ENCODE data around the gene GLUL.

DNA sequence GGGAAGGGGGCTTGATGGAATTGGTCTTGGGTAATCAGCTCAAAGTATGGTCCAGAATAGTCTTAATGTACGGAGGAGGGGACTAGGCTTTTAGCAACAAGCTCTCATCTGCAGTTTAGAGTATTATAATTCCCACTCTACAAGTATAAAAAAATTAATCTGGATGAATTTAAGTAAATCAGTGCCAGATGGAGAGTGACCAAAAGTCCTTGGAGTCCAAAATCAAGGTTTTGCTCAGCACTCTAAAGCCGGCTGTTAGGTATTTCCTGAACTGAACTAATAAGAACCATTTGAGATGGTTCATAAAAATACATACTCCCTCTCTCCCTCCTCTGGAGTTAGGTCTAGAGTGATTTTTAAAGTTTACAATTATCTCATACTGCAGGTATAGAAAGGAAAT, 23.7 kb downstream of the GLUL start:
- TF ChIP-seq, protein P1, sequence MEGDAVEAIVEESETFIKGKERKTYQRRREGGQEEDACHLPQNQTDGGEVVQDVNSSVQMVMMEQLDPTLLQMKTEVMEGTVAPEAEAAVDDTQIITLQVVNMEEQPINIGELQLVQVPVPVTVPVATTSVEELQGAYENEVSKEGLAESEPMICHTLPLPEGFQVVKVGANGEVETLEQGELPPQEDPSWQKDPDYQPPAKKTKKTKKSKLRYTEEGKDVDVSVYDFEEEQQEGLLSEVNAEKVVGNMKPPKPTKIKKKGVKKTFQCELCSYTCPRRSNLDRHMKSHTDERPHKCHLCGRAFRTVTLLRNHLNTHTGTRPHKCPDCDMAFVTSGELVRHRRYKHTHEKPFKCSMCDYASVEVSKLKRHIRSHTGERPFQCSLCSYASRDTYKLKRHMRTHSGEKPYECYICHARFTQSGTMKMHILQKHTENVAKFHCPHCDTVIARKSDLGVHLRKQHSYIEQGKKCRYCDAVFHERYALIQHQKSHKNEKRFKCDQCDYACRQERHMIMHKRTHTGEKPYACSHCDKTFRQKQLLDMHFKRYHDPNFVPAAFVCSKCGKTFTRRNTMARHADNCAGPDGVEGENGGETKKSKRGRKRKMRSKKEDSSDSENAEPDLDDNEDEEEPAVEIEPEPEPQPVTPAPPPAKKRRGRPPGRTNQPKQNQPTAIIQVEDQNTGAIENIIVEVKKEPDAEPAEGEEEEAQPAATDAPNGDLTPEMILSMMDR (conservative IDR thresholded peaks at IDR 0.05; ENCODE audit: low read length), result no peak
- TF ChIP-seq EZH2phosphoT487 (IDR thresholded peaks at IDR 0.05; ENCODE audit: borderline replicate concordance), result no peak

Data from Loucy (cell line).